Uterus (tissue), 4 donors: ENCODE measurements around the gene MAN1B1. TPM values are rescaled to one million over a fixed set of nuclear protein-coding genes. Genes with fewer than 3 reads are reported as not detected.

ENCODE experiments used
- DNase-seq, 2 donors: peaks; one replicate each; pipeline ENCODE4 v3.0.0-alpha.2; 2019 to 2020
- H3K27ac ChIP-seq, 2 donors: fragments of 200-600 bp; sonication (generic); 1 replicate in 1 of 2; 2 replicates in 1 of 2; pipeline ENCODE4 v1.5.1; 2016 to 2018
- H3K27me3 ChIP-seq, 2 donors: fragments of 200-600 bp; sonication (generic); one replicate each; pipeline ENCODE4 v1.5.1; 2018 to 2019; ENCODE audit warnings: control low read depth in 1 of 2
- H3K36me3 ChIP-seq, 2 donors: fragments of 200-600 bp; sonication (generic); one replicate each; pipeline ENCODE4 v1.5.1; 2019; ENCODE audit warnings: control low read depth in 1 of 2
- H3K4me1 ChIP-seq, 2 donors: fragments of 200-600 bp; sonication (generic); one replicate each; pipeline ENCODE4 v1.5.1; 2018 to 2019; ENCODE audit warnings: control low read depth in 1 of 2
- H3K4me3 ChIP-seq, 2 donors: fragments of 200-600 bp; sonication (generic); 1 replicate in 1 of 2; 2 replicates in 1 of 2; pipeline ENCODE4 v1.5.1; 2018 to 2019; ENCODE audit warnings: mild to moderate bottlenecking in 1 of 2
- H3K9me3 ChIP-seq, 2 donors: fragments of 200-600 bp; sonication (generic); one replicate each; pipeline ENCODE4 v1.5.1; 2019; ENCODE audit warnings: control low read depth in 1 of 2
- POLR2A ChIP-seq, 2 donors: fragments of 450-650 bp; IDR thresholded peaks; one replicate each; pipeline ENCODE4 v1.6.1; 2016; ENCODE audit warnings: antibody characterized with exemption in 2 of 2, mild to moderate bottlenecking in 1 of 2, moderate library complexity in 1 of 2
- intact Hi-C: fragments of 100-400 bp; cut with DNase I; formaldehyde crosslinking; loops from one replicate; pipeline ENCODE4 v1.15.1; 2023; ENCODE audit warnings: low total_unique reads
- total RNA-seq, 4 donors: library from RNA; depleted of rRNA in 3 of 4; stranded (reverse); fragments of >200 nt in 3 of 4; gene quantifications; one replicate each; pipeline versions ENCODE4 v1.1.0 to v1.2.4, GENCODE V29; 2014 to 2023
- TF ChIP-seq, protein P1 (sequence below), 4 experiments: fragments of 200-600 bp in 2 of 4; fragments of 450-650 bp in 2 of 4; sonication (generic) in 2 of 4; IDR thresholded peaks; one replicate each; pipeline ENCODE4 v1.5.1; 2016 to 2019; ENCODE audit warnings: antibody characterized with exemption in 4 of 4, mild to moderate bottlenecking in 2 of 4, moderate library complexity in 1 of 4
- donor health status: DM: yes; HTN: yes; CAD: no.

MAN1B1 gene
- total RNA-seq, 4 donors from 2014 or later, result 32.9 to 65.0 (median 47.5) TPM

DNA sequence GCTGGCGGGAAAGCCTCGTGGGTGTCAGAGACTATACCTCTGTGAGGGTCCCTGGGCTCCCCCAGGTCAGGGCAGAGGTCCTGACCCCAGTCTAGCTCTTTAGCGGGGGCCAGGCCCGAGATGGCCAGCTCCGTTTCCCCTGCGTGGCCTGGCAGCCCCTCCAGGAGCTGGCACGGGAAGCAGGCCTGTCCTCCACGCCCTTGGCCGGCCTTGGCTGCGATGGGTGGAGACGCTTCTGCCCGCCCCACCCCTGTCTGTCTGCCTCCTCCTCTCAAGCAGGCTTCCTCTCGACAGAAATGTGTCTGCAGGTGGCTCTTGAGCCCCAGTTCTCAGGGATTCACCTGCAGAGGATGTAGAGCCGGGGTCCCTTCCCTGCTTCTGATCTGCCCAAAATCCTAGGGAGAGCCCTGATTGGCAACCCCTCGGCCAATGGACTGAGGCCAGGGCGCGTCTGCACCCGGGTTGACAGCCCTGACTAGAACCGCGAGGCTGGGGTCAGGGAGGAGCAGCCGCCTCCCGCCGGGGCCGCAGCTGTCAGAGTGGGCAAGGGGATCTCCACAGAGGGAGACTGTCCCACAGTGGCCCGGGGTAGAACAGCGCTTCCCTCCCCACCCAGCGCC is 49.6 kb downstream of the MAN1B1 start:
- Histone ChIP-seq H3K27ac (no peak overlapping the region), H3K9me3 (no peaks in the 10 kb centered on the region), H3K36me3 (no peaks in the 10 kb centered on the region), H3K27me3 (peaks cover 0 to 37% of the 10 kb centered on the region in 2 donors), H3K4me1 (peaks cover 0 to 12% of the 10 kb centered on the region in 2 donors), H3K4me3 (no peak overlapping the region)
- intact Hi-C loops, result no loop called here
- no peak for DNase-seq
- no peak for TF ChIP-seq POLR2A (IDR thresholded peaks at IDR 0.05)
- TF ChIP-seq, protein P1, sequence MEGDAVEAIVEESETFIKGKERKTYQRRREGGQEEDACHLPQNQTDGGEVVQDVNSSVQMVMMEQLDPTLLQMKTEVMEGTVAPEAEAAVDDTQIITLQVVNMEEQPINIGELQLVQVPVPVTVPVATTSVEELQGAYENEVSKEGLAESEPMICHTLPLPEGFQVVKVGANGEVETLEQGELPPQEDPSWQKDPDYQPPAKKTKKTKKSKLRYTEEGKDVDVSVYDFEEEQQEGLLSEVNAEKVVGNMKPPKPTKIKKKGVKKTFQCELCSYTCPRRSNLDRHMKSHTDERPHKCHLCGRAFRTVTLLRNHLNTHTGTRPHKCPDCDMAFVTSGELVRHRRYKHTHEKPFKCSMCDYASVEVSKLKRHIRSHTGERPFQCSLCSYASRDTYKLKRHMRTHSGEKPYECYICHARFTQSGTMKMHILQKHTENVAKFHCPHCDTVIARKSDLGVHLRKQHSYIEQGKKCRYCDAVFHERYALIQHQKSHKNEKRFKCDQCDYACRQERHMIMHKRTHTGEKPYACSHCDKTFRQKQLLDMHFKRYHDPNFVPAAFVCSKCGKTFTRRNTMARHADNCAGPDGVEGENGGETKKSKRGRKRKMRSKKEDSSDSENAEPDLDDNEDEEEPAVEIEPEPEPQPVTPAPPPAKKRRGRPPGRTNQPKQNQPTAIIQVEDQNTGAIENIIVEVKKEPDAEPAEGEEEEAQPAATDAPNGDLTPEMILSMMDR (IDR thresholded peaks at IDR 0.05), result no peak

DNA sequence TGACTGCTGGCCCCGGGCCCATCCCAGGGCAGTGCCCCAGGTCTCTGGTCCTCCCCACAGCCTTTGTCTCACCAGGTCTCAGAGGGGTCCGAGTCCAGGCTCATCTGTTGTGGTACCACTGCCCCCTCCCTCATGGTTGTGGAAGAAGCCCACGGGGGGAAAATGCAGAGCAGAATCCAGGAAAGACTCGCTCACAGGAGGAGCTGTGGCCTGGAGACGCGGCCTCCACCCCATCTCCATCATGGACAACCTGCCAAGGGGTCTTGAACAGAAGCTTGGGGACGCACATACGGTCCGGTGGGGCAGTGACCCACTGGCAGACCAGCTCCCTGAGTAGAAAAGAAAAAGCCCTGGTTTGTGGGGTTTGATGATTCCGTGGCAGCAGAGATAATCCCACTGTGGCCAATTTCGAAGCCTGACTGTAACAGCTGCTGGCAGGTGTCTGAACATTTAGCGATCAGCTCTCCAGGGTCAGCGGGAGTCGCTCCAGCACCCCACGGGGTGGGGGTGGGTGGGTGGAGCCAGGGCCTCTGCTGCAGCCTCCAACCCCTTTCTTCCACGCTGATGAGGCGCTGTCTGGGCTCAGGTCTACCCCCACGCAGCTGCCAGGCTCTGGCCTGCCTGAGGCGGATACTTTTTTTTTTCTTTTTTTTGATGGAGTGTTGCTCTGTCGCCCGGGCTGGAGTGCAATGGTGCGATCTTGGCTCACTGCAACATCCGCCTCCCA is 50.3 kb downstream of the MAN1B1 start:
- Histone ChIP-seq H3K4me1 (peaks cover 0 to 12% of the 10 kb centered on the region in 2 donors), H3K27me3 (peaks cover 0 to 37% of the 10 kb centered on the region in 2 donors), H3K27ac (no peak overlapping the region), H3K9me3 (no peaks in the 10 kb centered on the region), H3K36me3 (no peaks in the 10 kb centered on the region), H3K4me3 (no peak overlapping the region)
- intact Hi-C loops, result no loop called here
- DNase-seq, result no peak
- TF ChIP-seq, protein P1 (IDR thresholded peaks at IDR 0.05), result no peak
- TF ChIP-seq POLR2A (IDR thresholded peaks at IDR 0.05), result no peak

DNA sequence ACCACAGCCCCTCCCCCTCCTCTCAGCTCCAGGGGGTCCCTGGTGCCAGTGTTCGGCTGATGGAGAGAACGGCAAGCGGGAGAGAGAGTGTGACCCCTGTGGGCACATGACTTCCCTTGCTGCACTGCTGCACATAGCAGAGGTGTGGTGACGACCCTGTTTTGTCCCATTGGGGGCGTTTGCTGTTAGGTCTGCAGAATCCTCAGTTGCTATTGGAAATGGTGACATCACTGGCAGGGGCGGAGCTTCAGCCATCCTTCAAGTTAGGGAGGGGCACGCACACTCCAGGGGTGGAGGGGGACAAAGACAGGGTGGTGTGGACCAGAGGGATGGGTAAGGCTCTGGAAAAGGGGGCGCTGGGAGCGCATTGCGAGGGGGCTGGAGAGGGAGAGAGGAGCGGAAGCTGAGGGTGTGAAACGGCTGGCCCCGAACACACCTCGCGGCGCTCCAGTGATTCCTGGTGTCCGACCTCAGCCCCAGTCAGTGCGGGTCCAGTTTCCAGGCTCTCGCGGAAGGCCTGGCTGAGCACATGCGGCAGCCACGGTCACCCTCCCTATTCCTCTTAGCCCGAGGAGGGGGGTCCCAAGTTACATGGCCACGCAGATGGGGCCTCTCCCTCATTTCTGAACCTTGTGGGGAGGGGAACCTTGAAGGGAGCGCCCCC is 51.4 kb downstream of the MAN1B1 start:
- intact Hi-C loops, result no loop called here
- TF ChIP-seq, protein P1 (IDR thresholded peaks at IDR 0.05), result no peak
- Histone ChIP-seq H3K4me1 (peaks cover 0 to 12% of the 10 kb centered on the region in 2 donors), H3K9me3 (no peaks in the 10 kb centered on the region), H3K4me3 (no peak overlapping the region), H3K27ac (no peak overlapping the region), H3K36me3 (no peaks in the 10 kb centered on the region), H3K27me3 (peaks cover 0 to 37% of the 10 kb centered on the region in 2 donors)
- no peak for DNase-seq

DNA sequence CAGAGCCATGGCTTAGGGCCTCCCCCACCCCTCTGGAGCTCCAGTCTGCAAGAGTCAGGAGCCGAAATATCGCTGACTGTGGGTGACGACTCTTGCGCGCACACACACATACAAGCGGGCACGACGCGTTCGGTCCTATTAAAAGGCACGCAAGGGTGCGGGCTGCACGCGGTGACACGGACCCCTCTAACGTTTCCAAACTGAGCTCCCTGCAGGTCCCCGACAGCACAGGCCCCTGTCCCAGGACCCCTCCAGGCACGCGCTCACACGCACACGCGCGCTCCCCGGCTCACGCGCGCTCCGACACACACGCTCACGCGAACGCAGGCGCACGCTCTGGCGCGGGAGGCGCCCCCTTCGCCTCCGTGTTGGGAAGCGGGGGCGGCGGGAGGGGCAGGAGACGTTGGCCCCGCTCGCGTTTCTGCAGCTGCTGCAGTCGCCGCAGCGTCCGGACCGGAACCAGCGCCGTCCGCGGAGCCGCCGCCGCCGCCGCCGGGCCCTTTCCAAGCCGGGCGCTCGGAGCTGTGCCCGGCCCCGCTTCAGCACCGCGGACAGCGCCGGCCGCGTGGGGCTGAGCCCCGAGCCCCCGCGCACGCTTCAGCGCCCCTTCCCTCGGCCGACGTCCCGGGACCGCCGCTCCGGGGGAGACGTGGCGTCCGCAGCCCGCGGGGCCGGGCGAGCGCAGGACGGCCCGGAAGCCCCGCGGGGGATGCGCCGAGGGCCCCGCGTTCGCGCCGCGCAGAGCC is 52.1 kb downstream of the MAN1B1 start, which contains the start of gene GRIN1:
Gene GRIN1 (plus strand): TSS at position 433 of the 746 bp plus-strand sequence. CDS start 333 bp downstream, outside the sequence.
- Histone ChIP-seq H3K27me3 (peaks cover 0 to 33% of the 10 kb centered on the region in 2 donors), H3K4me3 (no peak within 1 kb of the TSS), H3K27ac (no peak within 1 kb of the TSS), H3K4me1 (peaks cover 0 to 12% of the 10 kb centered on the region in 2 donors), H3K9me3 (no peaks in the 10 kb centered on the region), H3K36me3 (no peaks in the 10 kb centered on the region)
- TF ChIP-seq, protein P1 (IDR thresholded peaks at IDR 0.05), result no peak
- no peak for TF ChIP-seq POLR2A (IDR thresholded peaks at IDR 0.05)
- no peak for DNase-seq
- intact Hi-C loops, result no loop called here
